ENCODE data around the gene PPP4R2.

The PPP4R2 gene

DNA sequence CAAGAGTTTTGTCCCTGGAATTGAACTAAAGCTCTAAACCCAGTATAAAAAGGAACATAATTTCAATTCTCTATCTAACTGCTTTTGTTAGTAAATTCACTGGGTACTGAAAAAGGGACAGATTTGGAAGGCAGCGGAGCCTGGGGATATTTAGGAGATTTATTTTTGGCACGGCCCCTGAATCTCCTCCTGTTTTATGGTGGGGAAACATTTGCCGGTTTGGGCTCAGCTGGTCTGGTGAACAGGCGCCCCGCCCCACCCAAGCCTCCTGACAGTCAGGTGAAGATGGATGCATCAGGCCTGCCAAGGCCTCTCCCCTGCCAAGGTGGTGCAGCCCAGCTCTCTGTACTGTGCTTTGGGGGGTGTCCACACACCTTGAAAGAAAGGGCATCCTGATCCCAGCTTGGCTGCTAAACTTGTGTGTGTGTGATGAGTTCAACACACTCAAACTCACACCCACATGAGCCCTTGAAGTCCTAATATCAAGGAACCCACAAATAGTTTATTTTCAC lies 111.1 kb downstream of the PPP4R2 start:
- CTCF ChIA-PET: no interaction called here
- TF ChIP-seq CTBP1 (IDR thresholded peaks at IDR 0.05; ENCODE audit: borderline replicate concordance) (no peak), ELF4 (IDR thresholded peaks at IDR 0.05) (no peak), SUZ12 (IDR thresholded peaks at IDR 0.05) (no peak), HDGF (IDR thresholded peaks at IDR 0.05; ENCODE audit: borderline replicate concordance) (no peak), FOXA1 (IDR thresholded peaks at IDR 0.05) (no peak), SP1 (IDR thresholded peaks at IDR 0.05) (no peak), TARDBP (IDR thresholded peaks at IDR 0.05) (no peak), FOXK2 (IDR thresholded peaks at IDR 0.05) (no peak), NFRKB (IDR thresholded peaks at IDR 0.05) (no peak), LEF1 (IDR thresholded peaks at IDR 0.05; ENCODE audit: borderline replicate concordance) (no peak), BHLHE40 (IDR thresholded peaks at IDR 0.05; ENCODE audit: borderline replicate concordance) (no peak), FOXM1 (IDR thresholded peaks at IDR 0.05; ENCODE audit: borderline replicate concordance) (no peak), L3MBTL2 (conservative IDR thresholded peaks at IDR 0.05) (no peak), ARNT (IDR thresholded peaks at IDR 0.05) (no peak), ZNF384 (IDR thresholded peaks at IDR 0.05) (no peak)
- TF ChIP-seq, protein P1, sequence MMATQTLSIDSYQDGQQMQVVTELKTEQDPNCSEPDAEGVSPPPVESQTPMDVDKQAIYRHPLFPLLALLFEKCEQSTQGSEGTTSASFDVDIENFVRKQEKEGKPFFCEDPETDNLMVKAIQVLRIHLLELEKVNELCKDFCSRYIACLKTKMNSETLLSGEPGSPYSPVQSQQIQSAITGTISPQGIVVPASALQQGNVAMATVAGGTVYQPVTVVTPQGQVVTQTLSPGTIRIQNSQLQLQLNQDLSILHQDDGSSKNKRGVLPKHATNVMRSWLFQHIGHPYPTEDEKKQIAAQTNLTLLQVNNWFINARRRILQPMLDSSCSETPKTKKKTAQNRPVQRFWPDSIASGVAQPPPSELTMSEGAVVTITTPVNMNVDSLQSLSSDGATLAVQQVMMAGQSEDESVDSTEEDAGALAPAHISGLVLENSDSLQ (IDR thresholded peaks at IDR 0.05): no peak
- DNase-seq (ENCODE audit: extremely low spot score): no peak
- POLR2A ChIA-PET: no interaction called here

DNA sequence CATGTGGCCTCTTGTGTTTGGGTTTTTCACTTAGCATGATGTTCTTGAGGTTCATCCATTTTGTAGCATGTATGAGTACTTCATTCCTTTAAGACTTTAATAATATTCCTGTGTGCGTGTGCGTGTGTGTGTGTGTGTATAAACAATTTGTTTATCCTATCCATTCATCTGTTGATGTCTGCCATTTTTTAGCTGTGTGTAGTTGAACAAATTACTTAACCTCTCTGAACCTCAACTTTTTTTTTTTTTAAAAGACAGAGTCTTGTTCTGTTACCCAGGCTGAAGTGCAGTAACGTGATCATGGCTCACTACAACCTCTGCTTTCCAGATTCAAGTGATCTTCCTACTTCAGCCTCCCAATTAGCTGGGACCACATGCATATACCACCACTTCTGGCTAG lies 112.1 kb downstream of the PPP4R2 start:
- peak; percentile 56; the same call in 1 of the 2 replicates for TF ChIP-seq ZNF384 (IDR thresholded peaks at IDR 0.05)
- TF ChIP-seq ARNT (IDR thresholded peaks at IDR 0.05): no peak
- TF ChIP-seq FOXA1 (IDR thresholded peaks at IDR 0.05): no peak
- no peak for TF ChIP-seq FOXM1 (IDR thresholded peaks at IDR 0.05; ENCODE audit: borderline replicate concordance)
- no peak for TF ChIP-seq TARDBP (IDR thresholded peaks at IDR 0.05)
- no peak for TF ChIP-seq LEF1 (IDR thresholded peaks at IDR 0.05; ENCODE audit: borderline replicate concordance)
- TF ChIP-seq CTBP1 (IDR thresholded peaks at IDR 0.05; ENCODE audit: borderline replicate concordance): no peak
- CTCF ChIA-PET: interaction anchor here (0.7 kb wide), 1 partner anchor 83 kb away, joined by 3 read pairs; no protein-coding TSS in a partner anchor
- POLR2A ChIA-PET: no interaction called here

DNA sequence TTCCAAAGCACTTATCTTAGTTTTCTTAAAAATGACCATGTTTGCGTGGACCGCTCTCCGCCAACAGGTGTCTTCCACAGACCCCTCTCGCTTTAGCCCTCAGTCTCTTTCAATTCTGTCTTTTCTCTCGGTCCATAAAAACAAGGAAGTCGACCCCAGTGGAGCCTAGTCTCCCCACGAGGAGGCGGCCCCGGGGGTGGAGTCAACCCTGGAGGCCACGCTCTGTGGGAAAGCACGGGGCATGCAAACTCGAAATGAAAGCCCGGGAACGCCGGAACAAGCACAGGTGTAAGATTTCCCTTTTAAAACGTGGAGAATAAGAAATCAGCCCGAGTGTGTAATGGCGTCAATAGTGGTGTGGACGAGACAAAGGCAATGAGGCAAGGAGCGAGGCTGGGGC lies 113.9 kb downstream of the PPP4R2 start:
- no peak for DNase-seq (ENCODE audit: extremely low spot score)
- no peak for TF ChIP-seq SUZ12 (IDR thresholded peaks at IDR 0.05)
- no peak for TF ChIP-seq ELF4 (IDR thresholded peaks at IDR 0.05)
- CTCF ChIA-PET: no interaction called here
- POLR2A ChIA-PET: no interaction called here

More for the DNA sequence above, 112.1 kb downstream of the PPP4R2 start:
- DNase-seq (ENCODE audit: extremely low spot score): no peak

DNA sequence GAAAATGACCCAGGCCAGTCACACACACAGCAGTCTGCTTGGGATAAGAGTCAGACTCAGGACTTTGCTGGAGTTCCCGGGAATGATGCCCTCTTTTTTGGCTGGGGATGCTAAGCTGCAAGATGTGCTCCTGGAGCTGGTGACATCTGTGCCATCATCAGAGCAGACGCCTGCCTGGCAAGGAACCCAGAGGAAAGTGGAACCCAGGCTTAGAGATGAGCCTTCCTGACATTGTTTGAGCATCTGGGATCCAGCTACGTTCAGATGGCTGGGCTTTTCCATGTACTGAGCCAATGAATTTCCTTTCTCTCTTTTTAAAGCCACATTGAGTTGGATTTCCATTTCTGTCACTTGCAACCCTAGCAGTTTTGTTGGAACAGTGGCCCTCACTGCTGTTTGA lies 118.1 kb downstream of the PPP4R2 start:
- ChIA-PET CTCF (no interaction called here), POLR2A (no interaction called here)
- DNase-seq (ENCODE audit: extremely low spot score): no peak
- no peak for TF ChIP-seq FOXM1 (IDR thresholded peaks at IDR 0.05; ENCODE audit: borderline replicate concordance)
- TF ChIP-seq LEF1 (IDR thresholded peaks at IDR 0.05; ENCODE audit: borderline replicate concordance): no peak
- no peak for TF ChIP-seq NFRKB (IDR thresholded peaks at IDR 0.05)
- no peak for TF ChIP-seq SUZ12 (IDR thresholded peaks at IDR 0.05)
- no peak for TF ChIP-seq CTBP1 (IDR thresholded peaks at IDR 0.05; ENCODE audit: borderline replicate concordance)
- TF ChIP-seq FOXK2 (IDR thresholded peaks at IDR 0.05): no peak
- TF ChIP-seq ELF4 (IDR thresholded peaks at IDR 0.05): no peak
- no peak for TF ChIP-seq ARNT (IDR thresholded peaks at IDR 0.05)
- no peak for TF ChIP-seq TARDBP (IDR thresholded peaks at IDR 0.05)
- no peak for TF ChIP-seq L3MBTL2 (conservative IDR thresholded peaks at IDR 0.05)
- TF ChIP-seq BHLHE40 (IDR thresholded peaks at IDR 0.05; ENCODE audit: borderline replicate concordance): no peak
- TF ChIP-seq, protein P1 (IDR thresholded peaks at IDR 0.05): no peak
- no peak for TF ChIP-seq HDGF (IDR thresholded peaks at IDR 0.05; ENCODE audit: borderline replicate concordance)
- TF ChIP-seq FOXA1 (IDR thresholded peaks at IDR 0.05): no peak
- no peak for TF ChIP-seq ZNF384 (IDR thresholded peaks at IDR 0.05)

DNA sequence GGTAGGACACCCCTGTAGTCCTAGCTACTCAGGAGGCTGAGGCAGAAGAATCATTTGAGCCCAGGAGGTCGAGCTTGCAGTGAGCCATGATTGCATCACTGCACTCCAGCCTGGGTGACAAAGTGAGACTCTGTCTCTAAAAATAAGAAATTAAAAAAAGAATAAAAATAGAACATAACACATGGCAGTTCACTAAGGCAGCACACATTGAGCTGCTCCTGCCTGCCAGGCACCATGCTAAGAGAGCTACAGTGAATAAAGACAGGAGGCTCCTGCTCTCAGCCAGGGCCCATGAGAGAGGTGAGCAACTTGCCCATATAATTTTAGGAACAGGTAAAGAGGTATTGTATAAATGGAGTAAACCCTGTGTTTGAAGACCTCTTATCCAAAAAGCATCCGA lies 119.2 kb downstream of the PPP4R2 start:
- ChIA-PET POLR2A (no interaction called here), CTCF (no interaction called here)
- TF ChIP-seq SP1 (IDR thresholded peaks at IDR 0.05): no peak
- no peak for TF ChIP-seq NFRKB (IDR thresholded peaks at IDR 0.05)
- no peak for TF ChIP-seq ELF4 (IDR thresholded peaks at IDR 0.05)
- no peak for TF ChIP-seq BHLHE40 (IDR thresholded peaks at IDR 0.05; ENCODE audit: borderline replicate concordance)
- TF ChIP-seq CTBP1 (IDR thresholded peaks at IDR 0.05; ENCODE audit: borderline replicate concordance): no peak
- no peak for TF ChIP-seq ARNT (IDR thresholded peaks at IDR 0.05)
- DNase-seq (ENCODE audit: extremely low spot score): no peak
